MM.1S (cell line): Measurements from ENCODE around the gene MMP24.

Source experiments
- EZH2 ChIP-seq: fragments of 300-600 bp; sonication (generic); optimal IDR thresholded peaks from 2 replicates; pipeline ENCODE3; 2017; ENCODE audit warnings: low read depth, mild to moderate bottlenecking, antibody characterized with exemption, low read length, mixed read lengths
- EZH2phosphoT487 ChIP-seq: fragments of 300-600 bp; sonication (generic); IDR thresholded peaks from 2 replicates; pipeline ENCODE4 v1.6.1; 2018; ENCODE audit warnings: antibody characterized with exemption, low read length
- TF ChIP-seq, protein P1 (sequence below): fragments of 300-600 bp; sonication (generic); IDR thresholded peaks from 2 replicates; pipeline ENCODE4 v1.5.1; 2016; ENCODE audit warnings: antibody characterized with exemption, low read length, mixed read lengths

DNA sequence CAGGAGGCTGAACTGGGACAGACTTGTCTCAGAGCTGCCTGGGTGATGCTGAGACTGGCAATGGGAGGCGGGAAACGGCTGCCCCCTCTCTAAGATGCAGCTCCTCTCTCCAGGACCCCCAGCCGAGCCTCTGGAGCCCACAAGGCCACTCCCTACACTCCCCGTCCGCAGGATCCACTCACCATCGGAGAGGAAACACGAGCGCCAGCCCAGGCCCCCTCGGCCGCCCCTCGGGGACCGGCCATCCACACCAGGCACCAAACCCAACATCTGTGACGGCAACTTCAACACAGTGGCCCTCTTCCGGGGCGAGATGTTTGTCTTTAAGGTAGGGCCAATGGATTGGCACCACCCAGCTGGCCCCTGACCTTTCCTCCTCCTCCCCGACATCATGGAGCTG, 40.6 kb downstream of the MMP24 start:
- TF ChIP-seq, protein P1, sequence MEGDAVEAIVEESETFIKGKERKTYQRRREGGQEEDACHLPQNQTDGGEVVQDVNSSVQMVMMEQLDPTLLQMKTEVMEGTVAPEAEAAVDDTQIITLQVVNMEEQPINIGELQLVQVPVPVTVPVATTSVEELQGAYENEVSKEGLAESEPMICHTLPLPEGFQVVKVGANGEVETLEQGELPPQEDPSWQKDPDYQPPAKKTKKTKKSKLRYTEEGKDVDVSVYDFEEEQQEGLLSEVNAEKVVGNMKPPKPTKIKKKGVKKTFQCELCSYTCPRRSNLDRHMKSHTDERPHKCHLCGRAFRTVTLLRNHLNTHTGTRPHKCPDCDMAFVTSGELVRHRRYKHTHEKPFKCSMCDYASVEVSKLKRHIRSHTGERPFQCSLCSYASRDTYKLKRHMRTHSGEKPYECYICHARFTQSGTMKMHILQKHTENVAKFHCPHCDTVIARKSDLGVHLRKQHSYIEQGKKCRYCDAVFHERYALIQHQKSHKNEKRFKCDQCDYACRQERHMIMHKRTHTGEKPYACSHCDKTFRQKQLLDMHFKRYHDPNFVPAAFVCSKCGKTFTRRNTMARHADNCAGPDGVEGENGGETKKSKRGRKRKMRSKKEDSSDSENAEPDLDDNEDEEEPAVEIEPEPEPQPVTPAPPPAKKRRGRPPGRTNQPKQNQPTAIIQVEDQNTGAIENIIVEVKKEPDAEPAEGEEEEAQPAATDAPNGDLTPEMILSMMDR = no peak
- TF ChIP-seq EZH2 (no peak), EZH2phosphoT487 (no peak)
